HUES6 (cell line): ENCODE data around the gene LETM1.
"Not testable (repeated sequence)": the region's sequence is repeated elsewhere in the genome, so short reads cannot be mapped to it uniquely, and the experiment has no call there.

Experiments
- H3K27ac ChIP-seq: 2 replicates; pipeline ENCODE4 v1.7.0; 2013; ENCODE audit warnings: low read depth, mild to moderate bottlenecking, low read length, inconsistent platforms
- H3K27me3 ChIP-seq: 2 replicates; pipeline ENCODE4 v1.6.1; 2013; ENCODE audit warnings: low read length; ENCODE audit not compliant: control insufficient read depth, insufficient read depth
- H3K36me3 ChIP-seq: 2 replicates; pipeline ENCODE4 v1.6.1; 2013; ENCODE audit warnings: low read length; ENCODE audit not compliant: control insufficient read depth, insufficient read depth
- H3K4me1 ChIP-seq: 2 replicates; pipeline ENCODE4 v1.6.1; 2013; ENCODE audit warnings: low read length; ENCODE audit not compliant: control insufficient read depth, insufficient read depth
- H3K4me3 ChIP-seq: 2 replicates; pipeline ENCODE4 v1.5.1; 2013; ENCODE audit warnings: low read depth, low read length
- H3K9ac ChIP-seq: one replicate; pipeline ENCODE4 v1.6.1; 2013; ENCODE audit warnings: mild to moderate bottlenecking, low read length
- H3K9me3 ChIP-seq: 2 replicates; pipeline ENCODE4 v1.6.1; 2013; ENCODE audit warnings: low read depth, low read length; ENCODE audit not compliant: control insufficient read depth, insufficient read depth

LETM1 gene

DNA sequence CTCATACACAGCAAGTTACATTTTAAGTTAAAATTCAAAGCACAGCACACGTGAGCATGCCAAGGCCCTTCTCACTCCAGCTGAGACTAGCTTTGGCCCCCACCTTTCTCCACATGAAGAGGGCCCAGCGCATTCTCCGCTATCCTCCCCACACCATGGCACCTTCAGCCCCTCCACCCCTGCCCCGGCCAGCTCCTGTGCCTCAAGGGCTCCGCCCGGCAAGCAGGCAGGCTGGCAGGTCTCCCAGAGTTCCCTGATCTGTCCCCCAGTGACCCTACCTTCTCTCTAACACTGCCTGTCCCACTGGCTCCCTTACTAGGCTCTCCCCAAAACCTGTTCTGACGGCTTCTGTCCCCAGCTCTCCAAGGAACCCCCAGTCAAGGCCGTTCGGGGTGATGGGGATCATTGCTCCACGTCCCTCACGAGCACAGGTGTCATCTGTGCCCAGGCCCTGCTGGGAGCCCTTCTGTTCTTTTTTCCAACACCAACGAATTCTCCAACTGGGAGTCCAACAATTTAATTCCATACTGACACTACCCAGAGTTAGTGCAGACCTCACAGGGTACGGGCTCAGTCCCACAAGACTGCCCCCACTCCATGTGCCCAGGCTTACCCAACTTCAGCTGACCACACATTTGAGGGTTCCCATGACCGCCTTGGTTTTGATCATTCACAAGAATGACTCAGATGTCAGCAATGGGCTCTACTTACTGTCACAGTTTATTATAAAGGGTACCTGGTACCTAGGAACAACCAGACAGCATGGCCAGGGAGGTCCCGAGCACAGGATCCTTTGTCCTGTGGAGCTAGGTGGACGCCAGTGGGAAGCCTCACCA lies 4.2 kb downstream of the LETM1 start:
- H3K27me3 ChIP-seq = peaks cover 6% of the 10 kb centered on the region
- peaks cover 10% of the 10 kb centered on the region for H3K36me3 ChIP-seq
- no peak overlapping the region for H3K4me3 ChIP-seq
- peaks cover 4% of the 10 kb centered on the region; the same call in 1 of the 2 replicates for H3K4me1 ChIP-seq
- H3K9me3 ChIP-seq = no peaks in the 10 kb centered on the region
- H3K27ac ChIP-seq = no peak overlapping the region
- H3K9ac ChIP-seq = no peak overlapping the region

DNA sequence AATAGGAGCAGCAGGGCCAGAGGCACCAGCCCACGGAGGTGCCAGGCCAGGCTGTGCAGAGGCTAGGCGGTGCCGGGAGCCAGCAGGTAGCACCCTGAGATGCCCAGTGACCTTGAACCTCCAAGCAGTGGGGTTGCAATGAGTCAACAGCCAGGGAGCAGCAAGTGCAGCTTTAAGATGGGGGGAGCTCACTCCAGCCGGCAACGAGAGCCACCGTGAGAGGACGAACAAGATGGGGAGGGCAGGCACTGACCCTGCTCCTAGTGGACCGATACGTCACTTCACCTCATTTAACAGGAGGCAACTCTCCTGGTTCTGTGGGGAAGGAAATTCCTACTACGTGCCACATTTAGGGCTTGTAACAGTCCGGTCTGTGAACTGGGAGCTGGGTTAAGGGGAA lies 4.8 kb downstream of the LETM1 start:
- H3K27me3 ChIP-seq = no peaks in the 10 kb centered on the region
- peaks cover 14% of the 10 kb centered on the region for H3K36me3 ChIP-seq
- H3K4me1 ChIP-seq = peaks cover 4% of the 10 kb centered on the region; the same call in 1 of the 2 replicates
- no peaks in the 10 kb centered on the region for H3K9me3 ChIP-seq
- H3K4me3 ChIP-seq = no peak overlapping the region
- no peak overlapping the region for H3K9ac ChIP-seq
- no peak overlapping the region for H3K27ac ChIP-seq

DNA sequence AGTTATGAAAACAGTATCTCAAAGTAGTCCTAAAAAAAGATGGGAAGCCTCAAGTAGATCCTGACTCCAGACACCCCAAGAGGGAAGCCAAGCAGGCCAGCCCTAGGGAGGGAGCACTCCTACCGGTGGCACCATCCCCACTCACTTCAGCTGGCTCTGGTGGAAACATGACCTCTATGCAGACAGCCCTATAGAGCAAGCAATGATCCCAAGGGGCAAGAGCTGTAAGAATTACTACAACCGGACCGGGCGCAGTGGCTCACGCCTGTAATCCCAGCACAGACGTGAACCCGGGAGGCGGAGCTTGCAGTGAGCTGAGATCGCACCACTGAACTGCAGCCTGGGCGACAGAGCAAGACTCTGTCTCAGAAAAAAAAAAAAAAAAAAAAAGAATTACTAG lies 5.7 kb downstream of the LETM1 start:
- no peak overlapping the region for H3K27ac ChIP-seq
- peaks cover 4% of the 10 kb centered on the region; the same call in 1 of the 2 replicates for H3K4me1 ChIP-seq
- peaks cover 14% of the 10 kb centered on the region for H3K36me3 ChIP-seq
- no peaks in the 10 kb centered on the region for H3K9me3 ChIP-seq
- no peak overlapping the region for H3K4me3 ChIP-seq
- H3K9ac ChIP-seq = no peak overlapping the region
- H3K27me3 ChIP-seq = no peaks in the 10 kb centered on the region

DNA sequence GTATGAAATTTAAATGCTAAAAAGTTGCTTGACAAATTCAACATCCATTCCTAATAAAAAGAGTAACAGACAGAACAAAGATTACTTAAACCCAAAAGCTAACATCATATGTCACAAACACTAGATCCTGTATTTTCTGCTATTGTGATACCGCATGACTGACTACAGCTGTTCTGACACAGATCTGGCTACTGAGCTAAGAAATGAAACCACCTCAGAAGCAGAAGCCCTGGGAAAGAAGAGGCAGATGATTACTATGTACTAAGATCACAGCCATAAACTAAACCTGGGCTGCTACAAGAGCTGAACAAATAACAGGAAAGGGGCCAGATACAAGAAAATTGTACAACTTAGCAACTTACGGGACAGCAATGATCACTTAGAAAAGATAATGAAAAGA lies 9.4 kb downstream of the LETM1 start:
- no peak overlapping the region for H3K4me3 ChIP-seq
- H3K4me1 ChIP-seq = no peaks in the 10 kb centered on the region
- no peak overlapping the region for H3K27ac ChIP-seq
- H3K27me3 ChIP-seq = no peaks in the 10 kb centered on the region
- peaks cover 45% of the 10 kb centered on the region for H3K36me3 ChIP-seq
- no peaks in the 10 kb centered on the region for H3K9me3 ChIP-seq
- H3K9ac ChIP-seq = no peak overlapping the region

DNA sequence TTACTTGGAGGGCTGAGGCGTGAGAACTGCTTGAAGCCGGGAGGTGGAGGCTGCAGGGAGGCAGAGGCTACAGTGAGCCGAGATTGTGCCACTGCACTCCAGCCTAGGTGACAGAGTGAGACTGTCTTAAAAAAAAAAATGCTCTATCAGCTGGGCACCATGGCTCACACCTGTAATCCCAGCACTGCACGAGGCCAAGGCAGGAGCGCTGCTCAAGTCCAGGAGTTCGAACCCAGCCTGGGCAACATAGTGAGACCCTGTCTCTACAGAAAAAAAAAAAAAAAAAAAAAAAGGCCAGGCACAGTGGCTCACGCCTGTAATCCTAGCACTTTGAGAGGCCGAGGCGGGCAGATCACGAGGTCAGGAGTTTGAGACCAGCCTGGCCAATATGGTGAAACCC lies 11.3 kb downstream of the LETM1 start:
- not testable (repeated sequence) for H3K9me3 ChIP-seq, H3K4me1 ChIP-seq, H3K9ac ChIP-seq, H3K27ac ChIP-seq, H3K4me3 ChIP-seq, H3K27me3 ChIP-seq
- peaks cover 58% of the 10 kb centered on the region for H3K36me3 ChIP-seq

DNA sequence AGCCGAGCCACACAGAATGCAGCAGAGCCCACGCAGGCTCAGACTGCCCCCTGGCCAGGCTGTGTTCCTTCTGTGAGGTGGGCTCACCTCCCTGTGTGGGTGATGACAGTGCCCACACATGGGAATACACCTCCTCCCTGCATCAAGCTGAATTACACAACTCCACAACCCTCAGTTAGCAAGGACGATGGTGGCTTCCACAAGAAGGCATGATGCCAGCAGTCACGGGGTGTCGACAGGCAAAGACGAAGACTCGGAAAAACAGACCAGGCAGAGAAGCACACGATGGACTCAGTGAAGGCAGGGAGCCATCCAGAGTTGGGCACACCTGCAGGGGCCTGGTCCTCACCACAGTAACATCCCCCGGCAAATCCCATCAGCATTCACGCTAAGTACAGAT lies 12.1 kb downstream of the LETM1 start:
- Histone ChIP-seq H3K9me3 (no peaks in the 10 kb centered on the region), H3K36me3 (peaks cover 63% of the 10 kb centered on the region), H3K9ac (no peak overlapping the region), H3K4me3 (no peak overlapping the region), H3K4me1 (no peaks in the 10 kb centered on the region), H3K27ac (no peak overlapping the region), H3K27me3 (no peaks in the 10 kb centered on the region)

DNA sequence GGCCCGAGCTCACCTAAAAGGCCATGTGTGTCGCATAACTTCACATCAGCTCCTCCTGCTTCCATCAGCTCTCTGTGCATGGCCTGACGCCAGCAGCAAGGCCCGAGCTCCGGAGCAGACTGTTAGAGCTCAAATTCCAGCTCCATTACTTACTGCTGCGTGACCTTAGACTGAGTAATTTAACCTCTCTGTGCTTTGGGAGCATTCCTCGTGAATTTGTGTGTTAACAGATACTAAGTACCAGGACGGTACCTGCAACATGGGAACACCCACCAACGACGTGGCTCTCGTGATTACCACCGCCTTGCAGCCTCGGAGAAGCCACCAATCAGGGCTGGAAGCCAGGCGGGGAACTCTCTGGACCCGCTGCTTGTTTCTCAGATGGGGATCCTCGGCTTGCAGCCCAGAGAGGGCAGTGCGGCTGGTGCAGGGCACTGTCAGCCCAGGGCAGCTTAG lies 12.9 kb downstream of the LETM1 start:
- Histone ChIP-seq H3K36me3 (peaks cover 68% of the 10 kb centered on the region), H3K27me3 (no peaks in the 10 kb centered on the region), H3K9me3 (no peaks in the 10 kb centered on the region), H3K4me1 (no peaks in the 10 kb centered on the region), H3K27ac (no peak overlapping the region), H3K4me3 (no peak overlapping the region), H3K9ac (no peak overlapping the region)

DNA sequence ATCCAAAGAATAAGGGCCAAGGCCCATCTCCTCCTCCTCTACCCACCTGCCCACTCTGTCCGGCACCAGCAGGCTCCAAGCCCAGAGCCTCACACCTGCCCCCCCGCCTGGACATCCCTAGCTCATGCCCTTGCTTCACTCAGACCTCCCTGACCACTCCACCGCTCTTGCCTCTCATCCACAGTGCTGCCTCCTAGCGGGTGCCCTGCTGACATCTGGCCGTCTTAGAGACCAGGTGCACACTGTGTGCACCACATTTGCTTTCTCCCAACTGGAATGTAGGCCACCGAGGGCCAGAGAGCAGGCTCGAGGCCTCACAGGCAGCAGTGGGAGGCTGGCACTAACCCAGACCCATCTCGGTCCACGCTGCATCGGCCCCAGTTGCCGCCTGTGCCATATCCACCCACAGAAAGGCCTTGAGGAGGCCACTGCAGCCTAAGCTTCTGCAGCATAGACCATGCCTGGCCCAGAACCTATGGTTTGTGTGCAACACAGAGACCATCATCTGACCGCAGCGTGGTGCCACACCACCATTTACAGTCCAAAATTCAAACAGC lies 13.5 kb downstream of the LETM1 start:
- Histone ChIP-seq H3K4me3 (no peak overlapping the region), H3K27ac (no peak overlapping the region), H3K27me3 (no peaks in the 10 kb centered on the region)

DNA sequence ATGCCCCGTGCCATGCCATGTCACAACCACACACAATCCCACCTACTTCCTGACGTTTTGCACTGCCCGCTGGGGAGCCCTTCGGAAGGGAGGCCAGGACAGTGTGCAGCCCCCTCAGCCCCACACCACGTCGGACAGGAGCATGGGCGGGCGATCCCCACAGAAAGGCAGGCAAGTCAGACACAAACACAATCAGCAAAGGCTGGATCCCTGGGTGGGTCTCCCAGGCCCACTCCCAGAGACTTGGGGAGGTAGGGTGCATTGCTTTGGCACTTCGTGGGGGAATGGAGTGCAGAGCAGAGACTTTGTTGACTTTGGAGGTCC lies 14.1 kb downstream of the LETM1 start:
- no peaks in the 10 kb centered on the region for H3K9me3 ChIP-seq
- no peaks in the 10 kb centered on the region for H3K27me3 ChIP-seq
- H3K36me3 ChIP-seq = peaks cover 67% of the 10 kb centered on the region
- no peak overlapping the region for H3K27ac ChIP-seq
- H3K9ac ChIP-seq = no peak overlapping the region
- no peak overlapping the region for H3K4me3 ChIP-seq
- H3K4me1 ChIP-seq = no peaks in the 10 kb centered on the region

More for the DNA sequence above, 13.5 kb downstream of the LETM1 start:
- Histone ChIP-seq H3K4me1 (no peaks in the 10 kb centered on the region), H3K9me3 (no peaks in the 10 kb centered on the region), H3K9ac (no peak overlapping the region), H3K36me3 (peaks cover 69% of the 10 kb centered on the region)

DNA sequence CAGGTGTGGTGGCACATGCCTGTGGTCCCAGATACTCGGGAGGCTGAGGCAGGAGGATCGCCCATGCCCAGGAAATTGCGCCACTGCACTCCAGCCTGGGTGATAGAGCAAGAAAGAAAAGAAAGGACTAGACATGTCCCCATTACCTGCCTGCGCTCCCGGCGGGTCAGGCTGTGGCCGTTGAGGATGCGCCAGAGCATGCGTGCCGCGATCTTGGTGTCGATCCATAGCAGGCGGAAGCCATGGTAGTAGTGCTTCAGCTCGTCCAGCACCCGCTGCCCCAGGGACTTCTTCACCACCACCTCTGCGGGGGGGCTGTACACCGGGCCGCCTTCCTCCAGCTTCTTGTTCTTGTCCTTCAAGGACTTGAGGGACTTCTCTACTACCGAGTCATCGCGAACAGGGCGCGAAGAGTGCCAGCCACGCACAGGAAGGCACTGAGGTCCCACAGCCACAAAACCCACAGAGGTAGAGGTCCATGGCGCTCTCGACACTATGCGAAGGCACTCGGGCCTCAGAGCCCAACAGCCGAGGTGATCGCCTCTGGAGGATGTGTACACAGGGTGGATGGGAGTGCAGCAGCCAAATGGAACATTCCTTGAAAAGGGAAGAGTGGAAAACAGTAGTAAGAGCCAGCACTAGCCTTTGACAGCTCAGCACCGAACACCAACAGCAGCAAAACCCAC lies 14.6 kb downstream of the LETM1 start:
- no peak overlapping the region for H3K9ac ChIP-seq
- peaks cover 67% of the 10 kb centered on the region for H3K36me3 ChIP-seq
- no peaks in the 10 kb centered on the region for H3K9me3 ChIP-seq

DNA sequence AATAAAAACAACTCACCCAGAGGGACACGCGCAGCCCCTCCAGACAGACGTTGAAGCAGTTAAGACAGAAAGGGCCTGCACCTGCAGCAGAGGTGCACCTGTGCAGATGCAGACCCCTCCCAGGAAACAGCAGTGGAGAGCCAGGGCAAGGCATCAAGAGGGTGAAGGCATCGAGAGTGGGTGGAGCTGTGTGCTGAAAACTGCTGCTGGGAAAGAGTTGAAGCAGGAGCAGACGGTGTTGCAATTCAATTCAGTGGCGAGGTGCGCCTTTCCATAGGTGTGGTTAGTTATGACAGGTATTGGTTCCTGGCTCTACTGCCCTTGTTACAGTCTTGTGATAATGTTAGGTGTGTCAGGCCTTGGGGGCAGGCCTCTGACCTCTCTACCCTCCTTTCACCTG lies 16.7 kb downstream of the LETM1 start:
- Histone ChIP-seq H3K36me3 (peaks cover 79% of the 10 kb centered on the region), H3K4me1 (no peaks in the 10 kb centered on the region), H3K27ac (no peak overlapping the region)

More for the DNA sequence above, 14.6 kb downstream of the LETM1 start:
- Histone ChIP-seq H3K27me3 (no peaks in the 10 kb centered on the region), H3K27ac (no peak overlapping the region), H3K4me3 (no peak overlapping the region), H3K4me1 (no peaks in the 10 kb centered on the region)

More for the DNA sequence above, 16.7 kb downstream of the LETM1 start:
- H3K9ac ChIP-seq = no peak overlapping the region
- H3K4me3 ChIP-seq = no peak overlapping the region
- H3K9me3 ChIP-seq = no peaks in the 10 kb centered on the region
- H3K27me3 ChIP-seq = no peaks in the 10 kb centered on the region
